ENCODE results near the gene CCT8. TPM values are rescaled to one million over a fixed set of nuclear protein-coding genes. Genes with fewer than 3 reads are reported as not detected.

The CCT8 gene
- total RNA-seq, 4 donors from 2014 or later = 73.9 to 104 (median 85.4) TPM

DNA sequence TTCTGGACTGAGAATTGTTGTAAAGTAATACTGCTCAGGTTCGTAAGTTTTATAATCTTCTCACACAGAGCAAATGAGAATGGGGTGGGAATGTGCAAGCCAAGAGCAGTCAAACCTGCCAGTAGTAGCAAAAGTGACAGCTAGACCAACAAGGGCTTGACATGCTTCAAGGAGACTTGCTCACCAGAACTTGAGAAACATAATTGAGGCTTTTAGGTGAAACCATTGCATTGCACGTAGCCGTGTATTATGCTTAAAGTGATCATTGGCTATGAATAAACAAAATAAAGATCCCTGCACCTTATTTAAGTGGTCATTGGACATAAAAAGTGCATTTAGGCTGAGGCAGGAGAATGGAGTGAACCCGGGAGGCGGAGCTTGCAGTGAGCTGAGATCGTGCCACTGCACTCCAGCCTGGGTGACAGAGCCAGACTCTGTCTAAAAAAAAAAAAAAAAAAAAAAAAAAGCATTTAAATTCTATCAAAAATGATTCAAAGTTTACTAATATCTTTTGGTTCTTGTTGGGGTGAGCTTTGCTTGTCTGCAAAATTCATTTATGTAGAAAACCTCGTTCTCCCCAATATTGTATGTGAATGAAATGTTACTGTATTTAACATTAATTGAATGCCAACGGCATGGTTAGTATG, 11.8 kb upstream of the CCT8 start:
- Histone ChIP-seq H3K27me3 (no peaks in the 10 kb centered on the region), H3K9me3 (no peaks in the 10 kb centered on the region), H3K4me3 (no peak overlapping the region), H3K27ac (replicated peaks in 1 of 4) (no peak overlapping the region), H3K4me1 (peaks cover 1 to 16% (median 6%) of the 10 kb centered on the region in 4 donors), H3K36me3 (peaks cover 0 to 4% (median 0%) of the 10 kb centered on the region in 4 donors)
- no peak for TF ChIP-seq EP300 (IDR thresholded peaks at IDR 0.05)
- no peak for TF ChIP-seq POLR2A (IDR thresholded peaks at IDR 0.05; ENCODE audit: low read depth)
- no peak for TF ChIP-seq POLR2AphosphoS5 (IDR thresholded peaks at IDR 0.05)
- TF ChIP-seq, protein P1, sequence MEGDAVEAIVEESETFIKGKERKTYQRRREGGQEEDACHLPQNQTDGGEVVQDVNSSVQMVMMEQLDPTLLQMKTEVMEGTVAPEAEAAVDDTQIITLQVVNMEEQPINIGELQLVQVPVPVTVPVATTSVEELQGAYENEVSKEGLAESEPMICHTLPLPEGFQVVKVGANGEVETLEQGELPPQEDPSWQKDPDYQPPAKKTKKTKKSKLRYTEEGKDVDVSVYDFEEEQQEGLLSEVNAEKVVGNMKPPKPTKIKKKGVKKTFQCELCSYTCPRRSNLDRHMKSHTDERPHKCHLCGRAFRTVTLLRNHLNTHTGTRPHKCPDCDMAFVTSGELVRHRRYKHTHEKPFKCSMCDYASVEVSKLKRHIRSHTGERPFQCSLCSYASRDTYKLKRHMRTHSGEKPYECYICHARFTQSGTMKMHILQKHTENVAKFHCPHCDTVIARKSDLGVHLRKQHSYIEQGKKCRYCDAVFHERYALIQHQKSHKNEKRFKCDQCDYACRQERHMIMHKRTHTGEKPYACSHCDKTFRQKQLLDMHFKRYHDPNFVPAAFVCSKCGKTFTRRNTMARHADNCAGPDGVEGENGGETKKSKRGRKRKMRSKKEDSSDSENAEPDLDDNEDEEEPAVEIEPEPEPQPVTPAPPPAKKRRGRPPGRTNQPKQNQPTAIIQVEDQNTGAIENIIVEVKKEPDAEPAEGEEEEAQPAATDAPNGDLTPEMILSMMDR (IDR thresholded peaks at IDR 0.05) = no peak
- no peak for DNase-seq (ENCODE audit: extremely low spot score)
- intact Hi-C loops (cut with DNase I) = no loop called here
- 93% methylated on average over 8 of the region's 8 CpGs for WGBS

- TF ChIP-seq, protein P1 (IDR thresholded peaks at IDR 0.05) = no peak
- TF ChIP-seq POLR2AphosphoS5 (IDR thresholded peaks at IDR 0.05) = no peak
- TF ChIP-seq POLR2A (IDR thresholded peaks at IDR 0.05; ENCODE audit: low read depth) = no peak
- no peak for TF ChIP-seq EP300 (IDR thresholded peaks at IDR 0.05)
- no peak overlapping the region for H3K27ac ChIP-seq (replicated peaks in 1 of 4)
- no peak overlapping the region for H3K4me3 ChIP-seq
- peaks cover 0 to 14% (median 4%) of the 10 kb centered on the region in 4 donors for H3K4me1 ChIP-seq
- intact Hi-C loops (cut with DNase I) = no loop called here
- 53% methylated on average over 2 of the region's 2 CpGs for WGBS
- H3K9me3 ChIP-seq = no peaks in the 10 kb centered on the region
- no peak for DNase-seq (ENCODE audit: extremely low spot score)
- H3K36me3 ChIP-seq = peaks cover 0 to 4% (median 0%) of the 10 kb centered on the region in 4 donors
- no peaks in the 10 kb centered on the region for H3K27me3 ChIP-seq
Measured at GRCh38 chr21:29084372-29084771, 10.9 kb upstream of the CCT8 start.

DNA sequence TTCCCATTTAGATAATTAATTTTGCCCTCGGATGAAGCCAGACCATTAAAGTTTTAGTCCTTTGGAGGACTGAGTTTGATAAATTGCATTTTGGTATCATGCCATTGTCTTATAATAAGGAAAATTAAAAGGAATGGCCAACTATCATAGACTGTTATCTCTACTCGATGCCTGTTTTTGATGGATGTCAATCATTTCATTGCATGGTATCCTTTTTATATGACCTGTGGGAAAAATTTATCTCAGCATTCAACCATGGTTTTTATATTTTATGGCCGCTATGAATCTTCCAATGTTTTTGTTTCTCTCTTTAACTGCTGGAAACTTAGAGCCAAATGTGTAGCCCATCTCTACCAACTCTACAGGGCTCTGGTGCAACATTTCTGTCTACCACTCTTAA, 9.9 kb upstream of the CCT8 start:
- no peaks in the 10 kb centered on the region for H3K27me3 ChIP-seq
- no peak overlapping the region for H3K4me3 ChIP-seq
- peaks cover 0 to 4% (median 0%) of the 10 kb centered on the region in 4 donors for H3K36me3 ChIP-seq
- intact Hi-C loops (cut with DNase I) = no loop called here
- H3K9me3 ChIP-seq = no peaks in the 10 kb centered on the region
- no peak for DNase-seq (ENCODE audit: extremely low spot score)
- no peak for TF ChIP-seq POLR2AphosphoS5 (IDR thresholded peaks at IDR 0.05)
- no peak for TF ChIP-seq EP300 (IDR thresholded peaks at IDR 0.05)
- TF ChIP-seq, protein P1 (IDR thresholded peaks at IDR 0.05) = no peak
- TF ChIP-seq POLR2A (IDR thresholded peaks at IDR 0.05; ENCODE audit: low read depth) = no peak
- peaks cover 0 to 18% (median 4%) of the 10 kb centered on the region in 4 donors for H3K4me1 ChIP-seq
- 86% methylated on average over 3 of the region's 3 CpGs for WGBS
- H3K27ac ChIP-seq (replicated peaks in 1 of 4) = no peak overlapping the region

GRCh38 chr21:29082046-29082815, 8.8 kb upstream of the CCT8 start:
- H3K4me1 ChIP-seq = peaks cover 0 to 25% (median 5%) of the 10 kb centered on the region in 4 donors
- no peaks in the 10 kb centered on the region for H3K27me3 ChIP-seq
- 94% methylated on average over 3 of the region's 3 CpGs for WGBS
- TF ChIP-seq, protein P1 (IDR thresholded peaks at IDR 0.05) = no peak
- TF ChIP-seq POLR2AphosphoS5 (IDR thresholded peaks at IDR 0.05) (no peak), POLR2A (IDR thresholded peaks at IDR 0.05; ENCODE audit: low read depth) (no peak), EP300 (IDR thresholded peaks at IDR 0.05) (no peak)
- no peak overlapping the region for H3K4me3 ChIP-seq
- no peak overlapping the region for H3K27ac ChIP-seq (replicated peaks in 1 of 4)
- no peak for DNase-seq (ENCODE audit: extremely low spot score)
- intact Hi-C loops (cut with DNase I) = no loop called here
- H3K36me3 ChIP-seq = peaks cover 0 to 4% (median 0%) of the 10 kb centered on the region in 4 donors
- no peaks in the 10 kb centered on the region for H3K9me3 ChIP-seq
